Skin of body (tissue), 2 donors: ENCODE measurements around the gene GAS2. TPM values are rescaled to one million over a fixed set of nuclear protein-coding genes. Genes with fewer than 3 reads are reported as not detected.

Experiments
- small RNA-seq: library from RNA; depleted of rRNA; stranded (forward); fragments of <200 nt; gene quantifications from one replicate; pipeline ENCODE3, GENCODE V24; 2014; ENCODE audit warnings: low replicate concordance
- total RNA-seq: library from RNA; depleted of rRNA; stranded (reverse); fragments of >200 nt; gene quantifications from one replicate; pipeline ENCODE4 v1.2.3, GENCODE V29; 2014

The GAS2 gene
- total RNA-seq, 1 donor from 2014 or later, result 18.9 TPM

Small RNA genes within 50 kb of the gene (small RNA-seq; reads per million reads assigned to genes)
- gene RNA5SP338, result not detected

Other genes with a start within 250 kb of the GAS2 start
- gene FANCF, start 40.8 kb upstream of the GAS2 start, total RNA-seq, result 11.4 TPM
- gene SVIP, start 163.2 kb downstream of the GAS2 start, total RNA-seq, result 6.2 TPM
- not detected for gene CCDC179, start 193.9 kb downstream of the GAS2 start, total RNA-seq